ENCODE results near the gene PDLIM1. TPM values are rescaled to one million over a fixed set of nuclear protein-coding genes. Genes with fewer than 3 reads are reported as not detected.

Gene PDLIM1
- total and polyA plus RNA-seq, 2 of the 8 experiments (the other 6 are each of a cell fraction or from before 2014, with no cell fraction given) = 169 to 245 TPM

GRCh38 chr10:95243318-95243617, 47.5 kb downstream of the PDLIM1 start:
- Histone ChIP-seq H3K4me1 (replicated peaks in 1 of 4; ENCODE audit: control insufficient read depth in 3 of 4, insufficient read depth in 4 of 4, low read length in 3 of 4) (peaks cover 0 to 4% (median 0%) of the 10 kb centered on the region in 4 experiments; a peak in 3 of 7 replicates), H2BK15ac (ENCODE audit: low read length) (no peak overlapping the region), H3K27ac (ENCODE audit: low read depth, low read length) (no peak overlapping the region), H4K8ac (ENCODE audit: extremely low read depth, insufficient read depth, low read length) (no peak overlapping the region), H3K27me3 (replicated peaks in 1 of 4; ENCODE audit: control insufficient read depth in 3 of 4, extremely low read depth in 1 of 4, insufficient read depth in 3 of 4, low read length in 3 of 4) (no peaks in the 10 kb centered on the region), H3K23me2 (ENCODE audit: low read depth, low read length) (no peaks in the 10 kb centered on the region), H3K9ac (replicated peaks in 1 of 4; ENCODE audit: extremely low read depth in 1 of 4, low read depth in 3 of 4, low read length in 3 of 4) (no peak overlapping the region), H3K9me3 (ENCODE audit: insufficient read depth in 2 of 2, low read depth in 1 of 2, low read length in 1 of 2) (peaks cover 0 to 3% of the 10 kb centered on the region in 2 experiments; a peak in 1 of 4 replicates), H2BK120ac (replicated peaks; ENCODE audit: low read depth, low read length) (no peak overlapping the region), H4K20me1 (replicated peaks in 1 of 2; ENCODE audit: control insufficient read depth in 1 of 2, insufficient read depth in 2 of 2, low read length in 2 of 2) (no peaks in the 10 kb centered on the region), H3K23ac (ENCODE audit: insufficient read length) (no peak overlapping the region), H3K4ac (replicated peaks; ENCODE audit: insufficient read length, low read depth, low read length) (no peak overlapping the region), H3K18ac (ENCODE audit: extremely low read depth, low read length) (0 out of 2 replicates have a peak overlapping the region, but pooled peaks have one; percentile 43), H3K79me2 (ENCODE audit: control insufficient read depth in 1 of 2, insufficient read depth in 2 of 2, low read length in 2 of 2) (peaks cover 0 to 15% of the 10 kb centered on the region in 2 experiments; a peak in 1 of 4 replicates), H3K36me3 (ENCODE audit: control insufficient read depth in 2 of 4, insufficient read depth in 4 of 4, low read length in 3 of 4) (peaks cover 7 to 53% (median 30%) of the 10 kb centered on the region in 4 experiments), H2AK5ac (ENCODE audit: low read depth, low read length) (no peak overlapping the region), H3K4me2 (ENCODE audit: insufficient read depth in 1 of 2, low read depth in 2 of 2, low read length in 2 of 2) (no peak overlapping the region), H3K56ac (replicated peaks; ENCODE audit: insufficient read length, low read depth, low read length) (no peak overlapping the region), H2BK20ac (ENCODE audit: low read length) (peak overlapping the region; percentile 98; the same call in 1 of the 2 replicates), H3K4me3 (ENCODE audit: extremely low read depth in 1 of 4, insufficient read depth in 2 of 4, low read depth in 3 of 4, low read length in 4 of 4) (no peak overlapping the region), H4K91ac (replicated peaks; ENCODE audit: insufficient read length, low read length) (no peak overlapping the region), H3K79me1 (ENCODE audit: low read depth, low read length) (no peaks in the 10 kb centered on the region; the same call in 1 of the 2 replicates), H2BK5ac (ENCODE audit: low read depth, low read length) (peak overlapping the region; percentile 61; the same call in 1 of the 2 replicates), H2BK12ac (ENCODE audit: low read depth, low read length) (no peak overlapping the region), H3K14ac (ENCODE audit: insufficient read length) (no peak overlapping the region), H4K5ac (ENCODE audit: insufficient read length, low read depth, low read length) (no peak overlapping the region), H2AFZ (ENCODE audit: low read length) (no peak overlapping the region)
- ChIA-PET POLR2A (ENCODE audit: partially characterized antibody) (interaction anchor here (1.1 to 6.6 kb wide), 8 partner anchors 12 to 123 kb away, joined by 3 to 57 read pairs (median 3); no protein-coding TSS in a partner anchor), CTCF (ENCODE audit: partially characterized antibody) (interaction anchor here (0.7 to 16.4 kb wide), 62 partner anchors 8 to 621 kb away, joined by 3 to 363 read pairs (median 6); partner anchors contain the start of genes ACSM6 and PDLIM1)
- TF ChIP-seq, protein P1, sequence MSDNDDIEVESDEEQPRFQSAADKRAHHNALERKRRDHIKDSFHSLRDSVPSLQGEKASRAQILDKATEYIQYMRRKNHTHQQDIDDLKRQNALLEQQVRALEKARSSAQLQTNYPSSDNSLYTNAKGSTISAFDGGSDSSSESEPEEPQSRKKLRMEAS (IDR thresholded peaks at IDR 0.05) = no peak
- TF ChIP-seq BCL11A (IDR thresholded peaks at IDR 0.05; ENCODE audit: low read depth in 2 of 2, low read length in 2 of 2) (no peak), POLR2AphosphoS5 (IDR thresholded peaks at IDR 0.05; ENCODE audit: low read depth, low read length) (no peak), BRCA1 (IDR thresholded peaks at IDR 0.05; ENCODE audit: low read depth, low read length) (no peak), SP2 (IDR thresholded peaks at IDR 0.05; ENCODE audit: low read length) (no peak), GABPA (IDR thresholded peaks at IDR 0.05; ENCODE audit: borderline replicate concordance, insufficient read depth, low read length) (no peak), CEBPB (IDR thresholded peaks at IDR 0.05; ENCODE audit: low read depth, low read length) (no peak), EP300 (IDR thresholded peaks at IDR 0.05; ENCODE audit: borderline replicate concordance in 1 of 2, low read depth in 2 of 2, low read length in 2 of 2) (no peak), RXRA (IDR thresholded peaks at IDR 0.05; ENCODE audit: insufficient read depth, low read depth, low read length) (no peak)
- TF ChIP-seq, protein P2, sequence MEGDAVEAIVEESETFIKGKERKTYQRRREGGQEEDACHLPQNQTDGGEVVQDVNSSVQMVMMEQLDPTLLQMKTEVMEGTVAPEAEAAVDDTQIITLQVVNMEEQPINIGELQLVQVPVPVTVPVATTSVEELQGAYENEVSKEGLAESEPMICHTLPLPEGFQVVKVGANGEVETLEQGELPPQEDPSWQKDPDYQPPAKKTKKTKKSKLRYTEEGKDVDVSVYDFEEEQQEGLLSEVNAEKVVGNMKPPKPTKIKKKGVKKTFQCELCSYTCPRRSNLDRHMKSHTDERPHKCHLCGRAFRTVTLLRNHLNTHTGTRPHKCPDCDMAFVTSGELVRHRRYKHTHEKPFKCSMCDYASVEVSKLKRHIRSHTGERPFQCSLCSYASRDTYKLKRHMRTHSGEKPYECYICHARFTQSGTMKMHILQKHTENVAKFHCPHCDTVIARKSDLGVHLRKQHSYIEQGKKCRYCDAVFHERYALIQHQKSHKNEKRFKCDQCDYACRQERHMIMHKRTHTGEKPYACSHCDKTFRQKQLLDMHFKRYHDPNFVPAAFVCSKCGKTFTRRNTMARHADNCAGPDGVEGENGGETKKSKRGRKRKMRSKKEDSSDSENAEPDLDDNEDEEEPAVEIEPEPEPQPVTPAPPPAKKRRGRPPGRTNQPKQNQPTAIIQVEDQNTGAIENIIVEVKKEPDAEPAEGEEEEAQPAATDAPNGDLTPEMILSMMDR (IDR thresholded peaks at IDR 0.05; ENCODE audit: control extremely low read depth in 1 of 3, insufficient read depth in 1 of 3, low read depth in 1 of 3, low read length in 3 of 3) = no peak
- 80% methylated on average over 3 of the region's 3 CpGs; no CpG with 5 or more reads in 1 of the 2 experiments for WGBS, 2 experiments (ENCODE audit: extremely low coverage in 1 of 2, insufficient coverage in 1 of 2, insufficient read length in 1 of 2, insufficient replicate concordance in 2 of 2, low coverage in 1 of 2, low lambda C conversion rate in 2 of 2, missing lambda C conversion rate in 1 of 2)
- FAIRE-seq (no peak), DNase-seq (ENCODE audit: low read depth in 1 of 2, low spot score in 2 of 2) (no peak)

Measured in H1 (cell line).